GM12878 (cell line): Measurements from ENCODE around the gene MXRA8. TPM values are rescaled to one million over a fixed set of nuclear protein-coding genes. Genes with fewer than 3 reads are reported as not detected.
A peak's percentile ranks its signal among the peaks of the same experiment; 100 is the strongest.

Experiments used
- ATAC-seq: fragments of 200-7000 bp; cut with Tn5 transposase; 3 replicates; pipeline ENCODE4 v1.9.1; 2020; ENCODE audit warnings: mild to moderate bottlenecking, moderate library complexity
- BruUV-seq: library from RNA; stranded (reverse); fragments of 400-500 nt; replicated peaks from 2 replicates; lab custom pipeline; 2021; lab: Mats Ljungman, UMichigan
- CTCF ChIA-PET: fragments of 300-600 bp; sonication (Branson Sonifier 250); formaldehyde crosslinking; extraction: SDS; loops from one replicate; lab custom pipeline; 2021; ENCODE audit warnings: inconsistent platforms; lab: Yijun Ruan, JAX
- POLR2A ChIA-PET: fragments of 350-600 bp; formaldehyde crosslinking; extraction: SDS; loops from one replicate; lab custom pipeline; 2021; ENCODE audit warnings: inconsistent platforms; lab: Charles Lee
- RAD21 ChIA-PET: fragments of 300-600 bp; sonication (Branson Sonifier 250); formaldehyde crosslinking; loops from one replicate; lab custom pipeline; 2023; ENCODE audit warnings: antibody characterized with exemption; ENCODE audit not compliant: unreplicated experiment; lab: Charles Lee
- SMC1A ChIA-PET: fragments of 300-600 bp; sonication (Branson Sonifier 250); formaldehyde crosslinking; loops from one replicate; lab custom pipeline; 2023; ENCODE audit not compliant: unreplicated experiment, uncharacterized antibody; lab: Charles Lee
- DNase-seq: peaks from one replicate; pipeline ENCODE4 v3.0.0-alpha.2; 2011; ENCODE audit warnings: low read depth, low spot score
- FAIRE-seq: peaks from 3 replicates; lab custom pipeline; 2011; peaks lifted over from hg19 to GRCh38; lab: Jason Lieb, UNC
- H2AFZ ChIP-seq: 2 replicates; pipeline ENCODE4 v1.6.0; 2011; ENCODE audit warnings: low read depth, low read length, control low read depth; ENCODE audit not compliant: control insufficient read depth
- H3K27ac ChIP-seq: 2 replicates; pipeline ENCODE4 v1.5.1; 2011; ENCODE audit warnings: control low read depth; ENCODE audit not compliant: control insufficient read depth, insufficient read depth
- H3K27me3 ChIP-seq, 2 experiments: replicated peaks in 1 of 2; 2 replicates each; pipeline versions ENCODE4 v1.6.0 to v1.6.1; 2011; ENCODE audit warnings: low read length in 1 of 2; ENCODE audit not compliant: control insufficient read depth in 2 of 2, insufficient read depth in 2 of 2
- H3K36me3 ChIP-seq, 2 experiments: 2 replicates each; pipeline ENCODE4 v1.5.1; 2011; ENCODE audit warnings: low read length in 1 of 2; ENCODE audit not compliant: control insufficient read depth in 2 of 2, insufficient read depth in 2 of 2
- H3K4me1 ChIP-seq: 2 replicates; pipeline ENCODE4 v1.6.1; 2011; ENCODE audit warnings: mild to moderate bottlenecking, low read length, moderate library complexity, mixed read lengths; ENCODE audit not compliant: control insufficient read depth, insufficient read depth
- H3K4me2 ChIP-seq: 2 replicates; pipeline ENCODE4 v1.6.0; 2011; ENCODE audit warnings: control low read depth; ENCODE audit not compliant: control insufficient read depth, insufficient read depth
- H3K4me3 ChIP-seq: fragments of 200-600 bp; sonication (generic); 2 replicates; pipeline ENCODE4 v1.5.1; 2016
- H3K79me2 ChIP-seq: 2 replicates; pipeline ENCODE4 v1.6.0; 2011; ENCODE audit warnings: low read length; ENCODE audit not compliant: control insufficient read depth, insufficient read depth
- H3K9ac ChIP-seq: 2 replicates; pipeline ENCODE4 v1.8.0; 2011; ENCODE audit warnings: low read length, control low read depth, mixed read lengths; ENCODE audit not compliant: control insufficient read depth, insufficient read depth
- H3K9me3 ChIP-seq: replicated peaks from 3 replicates; pipeline ENCODE4 v1.5.1; 2011; ENCODE audit warnings: mild to moderate bottlenecking, low read length; ENCODE audit not compliant: control insufficient read depth, insufficient read depth
- H4K20me1 ChIP-seq: 2 replicates; pipeline ENCODE4 v1.6.0; 2011; ENCODE audit not compliant: control insufficient read depth, insufficient read depth
- BCL11A ChIP-seq: IDR thresholded peaks from 2 replicates; pipeline ENCODE4 v1.6.1; 2011; ENCODE audit warnings: low read depth, low read length
- CBFB ChIP-seq: IDR thresholded peaks from 2 replicates; pipeline ENCODE4 v1.6.1; 2016; ENCODE audit warnings: antibody characterized with exemption, low read depth
- CHD4 ChIP-seq: fragments of 200-600 bp; sonication (generic); IDR thresholded peaks from 2 replicates; pipeline ENCODE4 v1.6.1; 2016; ENCODE audit warnings: mild to moderate bottlenecking
- GABPA ChIP-seq: IDR thresholded peaks from 2 replicates; pipeline ENCODE4 v1.6.1; 2014; ENCODE audit warnings: antibody characterized with exemption, low read depth, mild to moderate bottlenecking, inconsistent platforms
- MYB ChIP-seq: fragments of 150-350 bp; IDR thresholded peaks from 2 replicates; pipeline ENCODE4 v1.6.1; 2014; ENCODE audit warnings: mild to moderate bottlenecking, low read depth, low read length, borderline replicate concordance
- PBX3 ChIP-seq: IDR thresholded peaks from 2 replicates; pipeline ENCODE4 v1.6.1; 2011; ENCODE audit warnings: mild to moderate bottlenecking, low read depth, low read length, moderate library complexity; ENCODE audit not compliant: insufficient replicate concordance
- POLR2AphosphoS5 ChIP-seq: IDR thresholded peaks from 2 replicates; pipeline ENCODE4 v1.6.1; 2011; ENCODE audit warnings: mild to moderate bottlenecking, low read length, inconsistent platforms
- RAD51 ChIP-seq: fragments of 450-650 bp; IDR thresholded peaks from 2 replicates; pipeline ENCODE4 v1.6.1; 2016; ENCODE audit warnings: moderate library complexity, mild to moderate bottlenecking, inconsistent platforms
- RB1 ChIP-seq: fragments of 450-650 bp; formaldehyde crosslinking; IDR thresholded peaks from 2 replicates; pipeline ENCODE4 v1.6.1; 2017; ENCODE audit warnings: mild to moderate bottlenecking, borderline replicate concordance
- RELA ChIP-seq: fragments of 450-650 bp; IDR thresholded peaks from 2 replicates; pipeline ENCODE4 v1.8.0; 2014; ENCODE audit warnings: borderline replicate concordance; ENCODE audit not compliant: partially characterized antibody
- SIN3A ChIP-seq: IDR thresholded peaks from 2 replicates; pipeline ENCODE4 v1.6.1; 2012; ENCODE audit warnings: low read depth, low read length, improper control_type of control experiment
- SPI1 ChIP-seq: IDR thresholded peaks from 2 replicates; pipeline ENCODE4 v1.6.1; 2011; ENCODE audit warnings: low read depth, mild to moderate bottlenecking, low read length, moderate library complexity, borderline replicate concordance; ENCODE audit not compliant: insufficient read depth
- TCF3 ChIP-seq: IDR thresholded peaks from 2 replicates; pipeline ENCODE4 v1.6.1; 2012; ENCODE audit warnings: low read depth, mild to moderate bottlenecking, low read length, borderline replicate concordance; ENCODE audit not compliant: insufficient read depth
- TCF7 ChIP-seq: IDR thresholded peaks from 2 replicates; pipeline ENCODE4 v1.6.1; 2014; ENCODE audit warnings: antibody characterized with exemption, borderline replicate concordance
- YBX1 ChIP-seq: fragments of 450-650 bp; IDR thresholded peaks from 2 replicates; pipeline ENCODE4 v1.6.1; 2016; ENCODE audit warnings: antibody characterized with exemption
- ZNF687 ChIP-seq: fragments of 450-650 bp; IDR thresholded peaks from 2 replicates; pipeline ENCODE4 v1.6.1; 2017; ENCODE audit warnings: mild to moderate bottlenecking, moderate library complexity
- WGBS: methylation state at CpG from one replicate; pipeline ENCODE4 v1.1.6; 2016; ENCODE audit warnings: low lambda C conversion rate; ENCODE audit not compliant: insufficient replicate concordance, insufficient coverage; ENCODE audit errors: missing lambda C conversion rate; 5-methylcytosine and 5-hydroxymethylcytosine counted together
- in situ Hi-C: fragments of 300-500 bp; cut with MboI; formaldehyde crosslinking; loops from 9 replicates; pipeline ENCODE4 v1.14.3; 2018; ENCODE audit warnings: mixed read lengths
- intact Hi-C: fragments of 100-400 bp; cut with micrococcal nuclease; formaldehyde crosslinking; loops from one replicate; pipeline ENCODE4 v1.14.2; 2022; ENCODE audit not compliant: unreplicated experiment
- polyA plus RNA-seq, 11 experiments: library from polyadenylated mRNA; depleted of rRNA in 4 of 11; unstranded in 6 of 11; stranded (reverse) in 5 of 11; fragments of >200 nt; fragmentation: Nextera tagmentation in 4 of 11; fragmentation: Illumina TruSeq in 1 of 11; extraction: Ambion mirVana in 4 of 11; extraction: Trizol in 1 of 11; gene quantifications; 1 replicate in 1 of 11; 2 replicates in 10 of 11; pipeline versions ENCODE4 v1.2.1 to v1.2.3, GENCODE V29; 2011 to 2016; ENCODE audit warnings: inconsistent platforms in 2 of 11, missing spikeins in 2 of 11, low read depth in 1 of 11
- total RNA-seq, 4 experiments: library from RNA; depleted of rRNA in 3 of 4; stranded (reverse); fragments of >200 nt in 3 of 4; fragmentation: Illumina TruSeq in 1 of 4; extraction: Trizol in 1 of 4; gene quantifications; 2 replicates each; pipeline versions ENCODE4 v1.2.1 to v1.2.3, GENCODE V29; 2013 to 2021
- TF ChIP-seq, protein P1 (sequence below): IDR thresholded peaks from 2 replicates; pipeline ENCODE4 v1.6.1; 2011; ENCODE audit warnings: low read depth, mild to moderate bottlenecking, low read length, moderate library complexity, borderline replicate concordance; ENCODE audit errors: extremely low read depth
- TF ChIP-seq, protein P2 (sequence below): IDR thresholded peaks from 2 replicates; pipeline ENCODE4 v1.6.1; 2012; ENCODE audit warnings: low read depth, low read length, improper control_type of control experiment

The MXRA8 gene
- total and polyA plus RNA-seq, 10 of the 15 experiments (the other 5 are each of a cell fraction or from before 2014, with no cell fraction given) = 0.11 to 0.54 (median 0.21) TPM; not detected in 6

- H3K27me3 ChIP-seq = peaks cover 0 to 3% of the 10 kb centered on the region in 2 experiments; a peak in 2 of 4 replicates
- no peak for DNase-seq
- no TSS peak for BruUV-seq
- no peaks in the 10 kb centered on the region for H3K36me3 ChIP-seq
- no peaks in the 10 kb centered on the region for H3K79me2 ChIP-seq
- FAIRE-seq = no peak
- no peak overlapping the region for H3K9ac ChIP-seq
- no peaks in the 10 kb centered on the region for H3K9me3 ChIP-seq
- no peaks in the 10 kb centered on the region for H4K20me1 ChIP-seq
- ChIA-PET SMC1A (no interaction called here), POLR2A (no interaction called here), CTCF (no interaction called here), RAD21 (no interaction called here)
- peak; percentile 16; the same call in 2 of the 3 replicates for ATAC-seq
- intact Hi-C loops = no loop called here
- TF ChIP-seq, protein P1, sequence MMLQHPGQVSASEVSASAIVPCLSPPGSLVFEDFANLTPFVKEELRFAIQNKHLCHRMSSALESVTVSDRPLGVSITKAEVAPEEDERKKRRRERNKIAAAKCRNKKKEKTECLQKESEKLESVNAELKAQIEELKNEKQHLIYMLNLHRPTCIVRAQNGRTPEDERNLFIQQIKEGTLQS = no peak
- TF ChIP-seq GABPA = no peak
- TF ChIP-seq, protein P2, sequence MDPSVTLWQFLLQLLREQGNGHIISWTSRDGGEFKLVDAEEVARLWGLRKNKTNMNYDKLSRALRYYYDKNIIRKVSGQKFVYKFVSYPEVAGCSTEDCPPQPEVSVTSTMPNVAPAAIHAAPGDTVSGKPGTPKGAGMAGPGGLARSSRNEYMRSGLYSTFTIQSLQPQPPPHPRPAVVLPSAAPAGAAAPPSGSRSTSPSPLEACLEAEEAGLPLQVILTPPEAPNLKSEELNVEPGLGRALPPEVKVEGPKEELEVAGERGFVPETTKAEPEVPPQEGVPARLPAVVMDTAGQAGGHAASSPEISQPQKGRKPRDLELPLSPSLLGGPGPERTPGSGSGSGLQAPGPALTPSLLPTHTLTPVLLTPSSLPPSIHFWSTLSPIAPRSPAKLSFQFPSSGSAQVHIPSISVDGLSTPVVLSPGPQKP = no peak
- no peak for TF ChIP-seq RB1
- no peak for TF ChIP-seq POLR2AphosphoS5
- TF ChIP-seq SIN3A = no peak
- TF ChIP-seq ZNF687 = no peak
- no peak for TF ChIP-seq RELA
- no peak for TF ChIP-seq CBFB
- no peak for TF ChIP-seq SPI1
- TF ChIP-seq BCL11A = no peak
- TF ChIP-seq TCF7 = no peak
- no peak for TF ChIP-seq TCF3
- TF ChIP-seq PBX3 = no peak
- TF ChIP-seq YBX1 = no peak
- TF ChIP-seq MYB = no peak
- TF ChIP-seq CHD4 = no peak
- no peak for TF ChIP-seq RAD51
- H2AFZ ChIP-seq = no peak overlapping the region
- H3K4me3 ChIP-seq = no peak overlapping the region
- in situ Hi-C loops = no loop called here
- no peak overlapping the region for H3K27ac ChIP-seq
- H3K4me1 ChIP-seq = peaks cover 5% of the 10 kb centered on the region
- no peak overlapping the region for H3K4me2 ChIP-seq
- WGBS = 39% methylated on average over 26 of the region's 26 CpGs
These were observed 1.5 kb downstream of the MXRA8 start for GRCh38 chr1:1356796-1357401.
